HCT116 (cell line): ENCODE data around the gene CBFA2T3. TPM values are rescaled to one million over a fixed set of nuclear protein-coding genes. Genes with fewer than 3 reads are reported as not detected.

Source experiments
- ATAC-seq: fragments of 200-7000 bp; cut with Tn5 transposase; 2 replicates; pipeline ENCODE4 v1.9.1; 2020; ENCODE audit warnings: mild to moderate bottlenecking, moderate library complexity
- BruUV-seq: library from RNA; stranded (reverse); fragments of 400-500 nt; replicated peaks from 2 replicates; lab custom pipeline; 2021; lab: Mats Ljungman, UMichigan
- CTCF ChIA-PET: fragments of 300-600 bp; sonication (Branson Sonifier 250); formaldehyde crosslinking; loops from one replicate; lab custom pipeline; 2021; ENCODE audit warnings: antibody characterized with exemption; lab: Charles Lee
- POLR2A ChIA-PET: fragments of 300-600, 350-600 bp; sonication (Branson Sonifier 250); formaldehyde crosslinking; loops from one replicate; lab custom pipeline; 2021; ENCODE audit warnings: antibody characterized with exemption; lab: Charles Lee
- RAD21 ChIA-PET, 2 experiments: fragments of 300-600 bp; sonication (Branson Sonifier 250); formaldehyde crosslinking; loops; one replicate each; lab custom pipeline; 2023; ENCODE audit warnings: low total read pairs in 2 of 2; ENCODE audit not compliant: uncharacterized antibody in 2 of 2, unreplicated experiment in 2 of 2, low non-redundant PET in 1 of 2; lab: Charles Lee
- DNase-seq: peaks from one replicate; pipeline ENCODE4 v3.0.0-alpha.2; 2010; ENCODE audit warnings: low read depth, low spot score
- H2AFZ ChIP-seq: fragments of 200-600 bp; shearing (Covaris generic), sonication (generic); 2 replicates; pipeline ENCODE4 v1.6.1; 2017; ENCODE audit warnings: low read depth, mixed run types, mixed read lengths, antibody characterized with exemption, low read length; ENCODE audit not compliant: poor library complexity, severe bottlenecking
- H3K27ac ChIP-seq: 2 replicates; pipeline ENCODE4 v1.5.1; 2012; ENCODE audit warnings: low read depth, low read length
- H3K27me3 ChIP-seq: fragments of 200-600 bp; sonication (generic); 2 replicates; pipeline ENCODE4 v1.6.1; 2016; ENCODE audit warnings: mixed run types, low read length, mixed read lengths; ENCODE audit not compliant: insufficient read depth
- H3K36me3 ChIP-seq, 2 experiments: fragments of 200-500 bp in 1 of 2; fragments of 200-600 bp in 1 of 2; sonication (Bioruptor generic) in 1 of 2; sonication (generic) in 1 of 2; 2 replicates each; pipeline versions ENCODE4 v1.5.1 to v1.6.1; 2014 to 2016; ENCODE audit warnings: low read length in 2 of 2, inconsistent platforms in 1 of 2, mixed read lengths in 1 of 2, mixed run types in 1 of 2; ENCODE audit not compliant: insufficient read depth in 2 of 2, control insufficient read depth in 1 of 2
- H3K4me1 ChIP-seq, 2 experiments: fragments of 200-600 bp in 1 of 2; sonication (generic) in 1 of 2; 2 replicates each; pipeline versions ENCODE4 v1.5.1 to v1.6.1; 2012 to 2017; ENCODE audit warnings: low read length in 2 of 2, inconsistent platforms in 1 of 2, mild to moderate bottlenecking in 1 of 2, mixed read lengths in 1 of 2, mixed run types in 1 of 2, moderate library complexity in 1 of 2; ENCODE audit not compliant: insufficient read depth in 2 of 2, control insufficient read depth in 1 of 2
- H3K4me2 ChIP-seq: fragments of 200-600 bp; sonication (generic); 2 replicates; pipeline ENCODE4 v1.6.1; 2017; ENCODE audit warnings: mixed run types, low read length, mixed read lengths
- H3K4me3 ChIP-seq, 2 experiments: fragments of 200-600 bp in 1 of 2; sonication (generic) in 1 of 2; replicated peaks in 1 of 2; 2 replicates each; pipeline ENCODE4 v1.5.1; 2011 to 2016; ENCODE audit warnings: low read length in 2 of 2, control low read depth in 1 of 2, low read depth in 1 of 2, mild to moderate bottlenecking in 1 of 2, mixed read lengths in 1 of 2, mixed run types in 1 of 2
- H3K79me2 ChIP-seq: fragments of 200-600 bp; sonication (generic); 2 replicates; pipeline ENCODE4 v1.6.1; 2017; ENCODE audit warnings: mild to moderate bottlenecking, mixed run types, low read length, moderate library complexity, mixed read lengths; ENCODE audit not compliant: insufficient read depth
- H3K9ac ChIP-seq: fragments of 200-600 bp; sonication (generic); 2 replicates; pipeline ENCODE4 v1.6.1; 2016; ENCODE audit warnings: low read length, mixed read lengths
- H3K9me2 ChIP-seq: fragments of 200-600 bp; sonication (generic), shearing (Covaris generic); 2 replicates; pipeline ENCODE4 v1.6.1; 2017; ENCODE audit warnings: mixed run types, mild to moderate bottlenecking, moderate library complexity; ENCODE audit not compliant: insufficient read depth
- H3K9me3 ChIP-seq, 2 experiments: fragments of 200-500 bp in 1 of 2; fragments of 200-600 bp in 1 of 2; sonication (Bioruptor generic) in 1 of 2; sonication (generic) in 1 of 2; 2 replicates each; pipeline ENCODE4 v1.6.1; 2014 to 2017; ENCODE audit warnings: low read length in 2 of 2, mixed read lengths in 2 of 2, inconsistent platforms in 1 of 2, low read depth in 1 of 2, mild to moderate bottlenecking in 1 of 2, mixed run types in 1 of 2, moderate library complexity in 1 of 2; ENCODE audit not compliant: control insufficient read depth in 1 of 2, insufficient read depth in 1 of 2
- H4K20me1 ChIP-seq: fragments of 200-600 bp; sonication (generic), shearing (Covaris generic); 2 replicates; pipeline ENCODE4 v1.6.1; 2017; ENCODE audit warnings: mixed run types, mild to moderate bottlenecking, moderate library complexity; ENCODE audit not compliant: insufficient read depth
- ATF3 ChIP-seq: IDR thresholded peaks from 2 replicates; pipeline ENCODE4 v1.6.1; 2012
- CEBPB ChIP-seq: IDR thresholded peaks from 2 replicates; pipeline ENCODE4 v1.6.1; 2012; ENCODE audit warnings: low read depth
- CTCF ChIP-seq, 3 experiments: fragments of 200-600 bp in 1 of 3; sonication (generic) in 1 of 3; IDR thresholded peaks in 2 of 3; conservative IDR thresholded peaks in 1 of 3; 2 replicates each; pipeline ENCODE4 v1.5.1; 2012 to 2017; ENCODE audit warnings: low read depth in 2 of 3, low read length in 2 of 3, antibody characterized with exemption in 1 of 3, borderline replicate concordance in 1 of 3, control low read depth in 1 of 3, mild to moderate bottlenecking in 1 of 3, mixed read lengths in 1 of 3, mixed run types in 1 of 3, moderate library complexity in 1 of 3; ENCODE audit not compliant: insufficient read depth in 1 of 3
- ELF1 ChIP-seq: IDR thresholded peaks from 2 replicates; pipeline ENCODE4 v1.6.1; 2012; ENCODE audit warnings: low read depth, borderline replicate concordance
- EZH2 ChIP-seq: fragments of 200-600 bp; sonication (generic); IDR thresholded peaks from 2 replicates; pipeline ENCODE4 v1.6.1; 2017; ENCODE audit warnings: antibody characterized with exemption, mixed run types
- EZH2phosphoT487 ChIP-seq: fragments of 200-600 bp; IDR thresholded peaks from 2 replicates; pipeline ENCODE4 v1.6.1; 2018; ENCODE audit warnings: antibody characterized with exemption, borderline replicate concordance
- JUND ChIP-seq: IDR thresholded peaks from 2 replicates; pipeline ENCODE4 v1.6.1; 2012
- POLR2AphosphoS5 ChIP-seq: IDR thresholded peaks from 2 replicates; pipeline ENCODE4 v1.6.1; 2011; ENCODE audit warnings: mild to moderate bottlenecking, low read depth, low read length, moderate library complexity
- SIN3A ChIP-seq: IDR thresholded peaks from 2 replicates; pipeline ENCODE4 v1.6.1; 2012; ENCODE audit warnings: low read depth
- TCF7L2 ChIP-seq: IDR thresholded peaks from 2 replicates; pipeline ENCODE4 v1.7.0; 2011; ENCODE audit warnings: borderline replicate concordance, inconsistent platforms; ENCODE audit not compliant: insufficient read depth, insufficient read length; ENCODE audit errors: extremely low read depth
- YY1 ChIP-seq: IDR thresholded peaks from 2 replicates; pipeline ENCODE4 v1.6.1; 2011; ENCODE audit warnings: low read length, low read depth, moderate library complexity, mild to moderate bottlenecking; ENCODE audit not compliant: insufficient replicate concordance; ENCODE audit errors: extremely low read depth
- ZNF274 ChIP-seq: fragments of 200-500 bp; sonication (Bioruptor generic); IDR thresholded peaks from 2 replicates; pipeline ENCODE4 v1.6.1; 2014; ENCODE audit warnings: mild to moderate bottlenecking, low read depth, low read length, inconsistent platforms
- intact Hi-C: fragments of 100-400 bp; cut with micrococcal nuclease; formaldehyde crosslinking; loops from 2 replicates; pipeline ENCODE4 v1.10.0; 2022
- total RNA-seq: library from RNA; stranded (reverse); gene quantifications from one replicate; pipeline ENCODE4 v1.2.1, GENCODE V29; 2021; ENCODE audit not compliant: unreplicated experiment
- TF ChIP-seq, protein P1 (sequence below): IDR thresholded peaks from 2 replicates; pipeline ENCODE4 v1.6.1; 2011; ENCODE audit warnings: mild to moderate bottlenecking, low read length, moderate library complexity; ENCODE audit not compliant: insufficient replicate concordance; ENCODE audit errors: extremely low read depth
- TF ChIP-seq, protein P2 (sequence below): IDR thresholded peaks from 2 replicates; pipeline ENCODE4 v1.6.1; 2012

CBFA2T3 gene
- total RNA-seq, 1 experiment from 2014 or later: 19.1 TPM

GRCh38 chr16:89005201-89006035, 28.4 kb upstream of the CBFA2T3 start:
- ATAC-seq (no peak), DNase-seq (no peak)
- Histone ChIP-seq H3K9me2 (no peaks in the 10 kb centered on the region), H3K9me3 (peaks cover 0 to 5% of the 10 kb centered on the region in 2 experiments; a peak in 2 of 4 replicates), H3K27ac (no peak overlapping the region), H2AFZ (no peak overlapping the region), H3K4me2 (no peak overlapping the region), H3K36me3 (no peaks in the 10 kb centered on the region), H3K9ac (no peak overlapping the region), H3K4me1 (no peaks in the 10 kb centered on the region)
- CTCF ChIA-PET: no interaction called here
- RAD21 ChIA-PET: no interaction called here
- BruUV-seq: no TSS peak
- POLR2A ChIA-PET: no interaction called here
- TF ChIP-seq CEBPB: no peak
- TF ChIP-seq, all 23 proteins: peak for 0
- no peaks in the 10 kb centered on the region for H3K79me2 ChIP-seq
- no peaks in the 10 kb centered on the region for H4K20me1 ChIP-seq
- H3K4me3 ChIP-seq: no peak overlapping the region
- H3K27me3 ChIP-seq: no peaks in the 10 kb centered on the region
- intact Hi-C loops: no loop called here

DNA sequence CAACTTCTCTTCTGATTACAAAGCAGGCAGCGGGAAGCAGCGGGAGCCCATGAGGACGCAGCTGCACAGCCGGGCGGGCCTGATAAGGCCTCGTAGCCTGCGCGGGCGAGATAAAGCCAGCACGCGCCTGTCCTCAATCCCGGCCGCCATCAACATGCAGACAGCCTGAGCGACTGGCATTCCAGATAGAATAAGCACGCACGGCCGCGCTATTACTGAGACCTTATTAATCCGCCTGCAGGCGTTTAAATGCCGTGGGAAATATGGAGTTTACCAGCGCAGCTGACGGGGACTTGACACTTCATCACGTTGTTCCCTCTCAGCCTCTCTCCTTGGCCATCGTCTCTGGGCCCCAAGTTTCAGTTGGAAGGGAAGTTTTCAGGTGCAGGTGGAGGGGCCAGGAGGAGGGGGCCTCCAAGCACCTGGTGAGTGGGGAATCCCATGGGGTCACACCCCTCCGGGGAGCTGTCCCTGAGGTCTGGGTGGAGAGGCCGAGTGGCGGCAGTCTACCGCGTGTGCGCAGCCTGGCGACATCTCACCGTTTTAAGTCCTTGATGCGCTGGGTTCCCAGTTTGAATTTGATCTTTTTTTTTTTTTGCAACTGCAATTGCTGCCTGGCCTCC, 27.3 kb upstream of the CBFA2T3 start:
- intact Hi-C loops: no loop called here
- DNase-seq (no peak), ATAC-seq (no peak)
- Histone ChIP-seq H3K79me2 (no peaks in the 10 kb centered on the region), H3K9me2 (no peaks in the 10 kb centered on the region), H3K4me2 (no peak overlapping the region), H2AFZ (no peak overlapping the region), H3K9ac (no peak overlapping the region), H3K27me3 (no peaks in the 10 kb centered on the region), H3K36me3 (no peaks in the 10 kb centered on the region), H3K9me3 (peaks cover 0 to 5% of the 10 kb centered on the region in 2 experiments; a peak in 2 of 4 replicates), H3K4me3 (no peak overlapping the region), H4K20me1 (no peaks in the 10 kb centered on the region), H3K4me1 (no peaks in the 10 kb centered on the region), H3K27ac (no peak overlapping the region)
- ChIA-PET CTCF (no interaction called here), POLR2A (no interaction called here), RAD21 (no interaction called here)
- BruUV-seq: no TSS peak
- TF ChIP-seq, protein P1, sequence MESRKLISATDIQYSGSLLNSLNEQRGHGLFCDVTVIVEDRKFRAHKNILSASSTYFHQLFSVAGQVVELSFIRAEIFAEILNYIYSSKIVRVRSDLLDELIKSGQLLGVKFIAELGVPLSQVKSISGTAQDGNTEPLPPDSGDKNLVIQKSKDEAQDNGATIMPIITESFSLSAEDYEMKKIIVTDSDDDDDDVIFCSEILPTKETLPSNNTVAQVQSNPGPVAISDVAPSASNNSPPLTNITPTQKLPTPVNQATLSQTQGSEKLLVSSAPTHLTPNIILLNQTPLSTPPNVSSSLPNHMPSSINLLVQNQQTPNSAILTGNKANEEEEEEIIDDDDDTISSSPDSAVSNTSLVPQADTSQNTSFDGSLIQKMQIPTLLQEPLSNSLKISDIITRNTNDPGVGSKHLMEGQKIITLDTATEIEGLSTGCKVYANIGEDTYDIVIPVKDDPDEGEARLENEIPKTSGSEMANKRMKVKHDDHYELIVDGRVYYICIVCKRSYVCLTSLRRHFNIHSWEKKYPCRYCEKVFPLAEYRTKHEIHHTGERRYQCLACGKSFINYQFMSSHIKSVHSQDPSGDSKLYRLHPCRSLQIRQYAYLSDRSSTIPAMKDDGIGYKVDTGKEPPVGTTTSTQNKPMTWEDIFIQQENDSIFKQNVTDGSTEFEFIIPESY: no peak
- TF ChIP-seq POLR2AphosphoS5 (no peak), EZH2 (no peak), CTCF (IDR thresholded peaks at IDR 0.05 in 2 of 3, conservative IDR thresholded peaks at IDR 0.05 in 1 of 3; ENCODE audit: borderline replicate concordance in 1 of 3, insufficient read depth in 1 of 3, low read depth in 2 of 3, low read length in 2 of 3) (no peak), ZNF274 (no peak), EZH2phosphoT487 (no peak), ATF3 (no peak), JUND (no peak), ELF1 (no peak), SIN3A (no peak), TCF7L2 (no peak), YY1 (no peak)
- TF ChIP-seq, protein P2, sequence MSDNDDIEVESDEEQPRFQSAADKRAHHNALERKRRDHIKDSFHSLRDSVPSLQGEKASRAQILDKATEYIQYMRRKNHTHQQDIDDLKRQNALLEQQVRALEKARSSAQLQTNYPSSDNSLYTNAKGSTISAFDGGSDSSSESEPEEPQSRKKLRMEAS: no peak
